HG03571 (cell line): ENCODE data around the gene SORBS2.

Experiments
- ATAC-seq: cut with Tn5 transposase; IDR thresholded peaks from one replicate; pipeline ENCODE4 v1.9.1; 2021; ENCODE audit not compliant: unreplicated experiment

The SORBS2 gene

DNA sequence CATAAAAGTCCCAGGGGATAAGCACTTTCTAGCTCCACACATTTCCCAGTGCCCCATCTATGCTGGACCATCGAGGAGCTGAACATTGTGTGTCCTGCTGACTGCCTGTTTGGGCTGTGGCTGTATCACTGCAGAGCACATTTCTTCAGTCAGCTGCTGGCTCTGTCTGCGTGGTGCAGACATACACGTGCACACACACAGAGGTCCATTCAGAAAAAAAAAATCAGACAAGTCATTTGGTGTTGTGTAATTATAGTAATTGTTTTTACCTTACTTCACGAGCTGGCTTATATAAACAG lies 275.6 kb downstream of the SORBS2 start:
- ATAC-seq: no peak

- ATAC-seq: no peak
Measured at GRCh38 chr4:185535612-185536410, 276.2 kb downstream of the SORBS2 start.
